AG09309 (cell line): ENCODE results near the gene HES4.
"Not testable (repeated sequence)": the region's sequence is repeated elsewhere in the genome, so short reads cannot be mapped to it uniquely, and the experiment has no call there.

Experiments used
- DNase-seq: peaks from one replicate; pipeline ENCODE4 v3.0.0-alpha.2; 2010; ENCODE audit warnings: low read depth
- H3K4me3 ChIP-seq: 2 replicates; pipeline ENCODE4 v1.5.1; 2011; ENCODE audit warnings: mild to moderate bottlenecking, low read depth, low read length, moderate library complexity; ENCODE audit not compliant: control insufficient read depth
- CTCF ChIP-seq: IDR thresholded peaks from 2 replicates; pipeline ENCODE4 v1.5.1; 2011; ENCODE audit warnings: mild to moderate bottlenecking, low read depth, low read length, inconsistent platforms; ENCODE audit not compliant: insufficient read depth, control insufficient read depth; ENCODE audit errors: missing control alignments

Gene HES4

GRCh38 chr1:980137-980571, 19.7 kb downstream of the HES4 start:
- H3K4me3 ChIP-seq, result no peak overlapping the region
- no peak for TF ChIP-seq CTCF
- DNase-seq, result no peak

GRCh38 chr1:979744-980072, 20.2 kb downstream of the HES4 start:
- H3K4me3 ChIP-seq, result no peak overlapping the region
- no peak for DNase-seq
- no peak for TF ChIP-seq CTCF

- no peak for TF ChIP-seq CTCF
These were observed 20.8 kb downstream of the HES4 start for GRCh38 chr1:978835-979743.

GRCh38 chr1:978069-978834, 21.6 kb downstream of the HES4 start:
- no peak overlapping the region for H3K4me3 ChIP-seq
- TF ChIP-seq CTCF, result no peak
- DNase-seq, result no peak

More at GRCh38 chr1:978835-979743, 20.8 kb downstream of the HES4 start:
- no peak overlapping the region for H3K4me3 ChIP-seq
- DNase-seq, result no peak

- DNase-seq, H3K4me3 ChIP-seq: not testable (repeated sequence)
These were observed 23.1 kb downstream of the HES4 start for GRCh38 chr1:976791-977190.

GRCh38 chr1:975896-976683, 23.8 kb downstream of the HES4 start:
- H3K4me3 ChIP-seq, result no peak overlapping the region
- TF ChIP-seq CTCF, result peak; percentile 70
- no peak for DNase-seq
